GM21381 (cell line): ENCODE measurements around the gene AIPL1.

Experiments used
- ATAC-seq: cut with Tn5 transposase; IDR thresholded peaks from one replicate; pipeline ENCODE4 v1.9.1; 2021; ENCODE audit warnings: mild to moderate bottlenecking, moderate library complexity; ENCODE audit not compliant: unreplicated experiment

The AIPL1 gene

GRCh38 chr17:6374761-6375312 lies 60.1 kb downstream of the AIPL1 start:
- ATAC-seq = no peak

- ATAC-seq = no peak
These were observed 60.6 kb downstream of the AIPL1 start for GRCh38 chr17:6374271-6374691.
